Measurements from ENCODE around the gene BICRA. TPM values are rescaled to one million over a fixed set of nuclear protein-coding genes. Genes with fewer than 3 reads are reported as not detected.

The BICRA gene
- total RNA-seq, 3 donors from 2014 or later, result 4.2 to 8.3 (median 7.5) TPM

- Histone ChIP-seq H3K9me3 (no peaks in the 10 kb centered on the region), H3K4me1 (no peaks in the 10 kb centered on the region), H3K36me3 (no peaks in the 10 kb centered on the region), H3K27me3 (no peaks in the 10 kb centered on the region), H3K27ac (no peak overlapping the region), H3K4me3 (no peak overlapping the region)
- intact Hi-C loops (cut with DNase I; ENCODE audit: low total_unique reads), result no loop called here
- DNase-seq (ENCODE audit: low spot score in 2 of 2), result no peak
- TF ChIP-seq POLR2A (IDR thresholded peaks at IDR 0.05) (no peak), CTCF (IDR thresholded peaks at IDR 0.05) (no peak), POLR2AphosphoS5 (IDR thresholded peaks at IDR 0.05) (no peak)
These were observed 82.2 kb downstream of the BICRA start for GRCh38 chr19:47691090-47691489.

GRCh38 chr19:47691782-47692181, 82.8 kb downstream of the BICRA start:
- Histone ChIP-seq H3K27ac (no peak overlapping the region), H3K4me1 (no peaks in the 10 kb centered on the region), H3K36me3 (no peaks in the 10 kb centered on the region), H3K4me3 (no peak overlapping the region), H3K27me3 (no peaks in the 10 kb centered on the region), H3K9me3 (no peaks in the 10 kb centered on the region)
- DNase-seq (ENCODE audit: low spot score in 2 of 2), result no peak
- TF ChIP-seq POLR2A (IDR thresholded peaks at IDR 0.05) (no peak), CTCF (IDR thresholded peaks at IDR 0.05) (no peak), POLR2AphosphoS5 (IDR thresholded peaks at IDR 0.05) (no peak)
- intact Hi-C loops (cut with DNase I; ENCODE audit: low total_unique reads), result no loop called here

GRCh38 chr19:47693489-47693888, 84.6 kb downstream of the BICRA start:
- Histone ChIP-seq H3K4me1 (no peaks in the 10 kb centered on the region), H3K36me3 (no peaks in the 10 kb centered on the region), H3K9me3 (no peaks in the 10 kb centered on the region), H3K27me3 (no peaks in the 10 kb centered on the region), H3K4me3 (no peak overlapping the region), H3K27ac (no peak overlapping the region)
- TF ChIP-seq POLR2AphosphoS5 (IDR thresholded peaks at IDR 0.05) (no peak), POLR2A (IDR thresholded peaks at IDR 0.05) (no peak), CTCF (IDR thresholded peaks at IDR 0.05) (no peak)
- DNase-seq (ENCODE audit: low spot score in 2 of 2), result no peak
- intact Hi-C loops (cut with DNase I; ENCODE audit: low total_unique reads), result no loop called here

GRCh38 chr19:47693903-47694302, 85.0 kb downstream of the BICRA start:
- no peak for DNase-seq (ENCODE audit: low spot score in 2 of 2)
- no peak overlapping the region for H3K4me3 ChIP-seq
- intact Hi-C loops (cut with DNase I; ENCODE audit: low total_unique reads), result no loop called here
- no peak overlapping the region for H3K27ac ChIP-seq
- no peak for TF ChIP-seq POLR2AphosphoS5 (IDR thresholded peaks at IDR 0.05)
- no peak for TF ChIP-seq CTCF (IDR thresholded peaks at IDR 0.05)
- no peak for TF ChIP-seq POLR2A (IDR thresholded peaks at IDR 0.05)
- H3K36me3 ChIP-seq, result no peaks in the 10 kb centered on the region
- H3K27me3 ChIP-seq, result no peaks in the 10 kb centered on the region
- H3K4me1 ChIP-seq, result no peaks in the 10 kb centered on the region
- H3K9me3 ChIP-seq, result no peaks in the 10 kb centered on the region

GRCh38 chr19:47694466-47695273, 85.7 kb downstream of the BICRA start:
- DNase-seq (ENCODE audit: low spot score in 2 of 2), result no peak
- intact Hi-C loops (cut with DNase I; ENCODE audit: low total_unique reads), result loop anchor here (5.0 kb wide), 2 partner anchors 1423 to 1897 kb away; partner anchors contain the start of genes C19orf73 and PPFIA3
- no peak overlapping the region for H3K27ac ChIP-seq

More at GRCh38 chr19:47694466-47695273, 85.7 kb downstream of the BICRA start:
- no peak for TF ChIP-seq CTCF (IDR thresholded peaks at IDR 0.05)
- no peak for TF ChIP-seq POLR2AphosphoS5 (IDR thresholded peaks at IDR 0.05)
- no peak for TF ChIP-seq POLR2A (IDR thresholded peaks at IDR 0.05)
- Histone ChIP-seq H3K9me3 (no peaks in the 10 kb centered on the region), H3K4me3 (no peak overlapping the region), H3K4me1 (no peaks in the 10 kb centered on the region), H3K36me3 (no peaks in the 10 kb centered on the region), H3K27me3 (no peaks in the 10 kb centered on the region)
